Skin epidermis (tissue), 12 donors: Measurements from ENCODE around the gene MATN1.

Experiments used
- H3K27ac ChIP-seq, 21 experiments: fragments of 200-600 bp; sonication (generic) in 11 of 21; one replicate each; pipeline ENCODE4 v1.5.0; 2020; ENCODE audit warnings: mild to moderate bottlenecking in 3 of 21, inconsistent platforms in 2 of 21, moderate library complexity in 2 of 21
- H3K4me3 ChIP-seq, 7 experiments: fragments of 200-600 bp; sonication (generic) in 2 of 7; one replicate each; pipeline ENCODE4 v1.5.0; 2020; ENCODE audit warnings: inconsistent platforms in 2 of 7, mild to moderate bottlenecking in 2 of 7, moderate library complexity in 1 of 7

MATN1 gene

DNA sequence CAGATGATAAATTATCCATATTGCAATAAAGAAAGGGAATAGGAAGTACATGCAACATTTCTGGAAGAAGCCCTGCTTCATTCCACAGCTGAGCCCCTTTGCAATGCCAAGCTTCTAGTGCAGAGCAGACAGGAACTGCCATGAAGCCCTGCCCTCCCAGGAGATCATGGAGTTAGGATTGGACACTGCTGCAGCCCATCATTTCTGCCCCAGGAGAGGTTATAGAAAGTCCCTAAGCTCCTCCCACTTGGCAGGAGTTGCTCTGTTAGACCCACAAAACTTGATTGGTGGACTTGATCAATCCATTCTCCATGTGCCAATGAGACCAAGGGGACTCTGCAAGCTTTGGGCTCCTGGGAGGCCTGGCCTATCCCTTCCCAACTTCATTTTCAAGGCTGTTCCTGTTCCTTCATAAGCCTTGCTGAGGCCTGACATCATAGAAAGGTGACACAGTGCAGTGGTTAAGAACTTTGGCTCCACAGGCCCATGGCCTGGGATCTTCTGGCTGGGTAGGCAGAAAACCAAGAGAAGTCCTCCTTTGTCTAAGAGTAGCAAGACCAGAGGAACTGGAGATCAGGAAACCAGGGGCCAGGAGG lies 35.5 kb upstream of the MATN1 start:
- peak overlapping the region in 5 of 21 experiments; percentile 84 to 99 (median 95) for H3K27ac ChIP-seq
- H3K4me3 ChIP-seq: no peak overlapping the region

DNA sequence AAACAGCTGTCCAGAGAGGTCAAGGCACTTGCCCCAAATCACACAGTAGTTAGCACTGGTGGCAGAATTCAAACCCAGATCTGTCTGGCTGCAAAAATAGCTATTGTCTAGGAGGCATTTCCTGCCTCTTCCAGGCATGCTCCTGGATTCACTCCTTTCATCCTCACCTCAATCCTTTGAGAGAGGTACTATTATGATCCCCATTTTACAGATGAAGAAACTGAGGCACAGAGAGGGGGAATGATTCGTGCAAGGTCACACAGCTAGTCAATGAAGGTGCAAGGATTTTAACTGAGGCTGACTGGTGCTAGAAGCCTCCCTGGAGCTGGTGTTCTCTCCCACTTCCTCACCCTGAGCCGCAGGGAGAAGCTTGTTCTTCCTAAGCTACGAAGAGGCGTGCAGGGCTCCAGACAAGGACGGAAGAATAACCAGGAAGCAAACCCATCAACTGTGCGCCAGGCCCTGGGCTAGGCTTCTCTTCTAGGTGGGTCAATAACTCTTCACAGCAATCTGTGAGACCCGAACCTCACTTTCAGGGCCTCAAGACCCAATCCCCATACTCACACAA lies 34.8 kb upstream of the MATN1 start:
- H3K4me3 ChIP-seq: peak overlapping the region in 2 of 7 experiments; percentile 42 to 45
- peak overlapping the region in 18 of 21 experiments; percentile 57 to 99 (median 89) for H3K27ac ChIP-seq

DNA sequence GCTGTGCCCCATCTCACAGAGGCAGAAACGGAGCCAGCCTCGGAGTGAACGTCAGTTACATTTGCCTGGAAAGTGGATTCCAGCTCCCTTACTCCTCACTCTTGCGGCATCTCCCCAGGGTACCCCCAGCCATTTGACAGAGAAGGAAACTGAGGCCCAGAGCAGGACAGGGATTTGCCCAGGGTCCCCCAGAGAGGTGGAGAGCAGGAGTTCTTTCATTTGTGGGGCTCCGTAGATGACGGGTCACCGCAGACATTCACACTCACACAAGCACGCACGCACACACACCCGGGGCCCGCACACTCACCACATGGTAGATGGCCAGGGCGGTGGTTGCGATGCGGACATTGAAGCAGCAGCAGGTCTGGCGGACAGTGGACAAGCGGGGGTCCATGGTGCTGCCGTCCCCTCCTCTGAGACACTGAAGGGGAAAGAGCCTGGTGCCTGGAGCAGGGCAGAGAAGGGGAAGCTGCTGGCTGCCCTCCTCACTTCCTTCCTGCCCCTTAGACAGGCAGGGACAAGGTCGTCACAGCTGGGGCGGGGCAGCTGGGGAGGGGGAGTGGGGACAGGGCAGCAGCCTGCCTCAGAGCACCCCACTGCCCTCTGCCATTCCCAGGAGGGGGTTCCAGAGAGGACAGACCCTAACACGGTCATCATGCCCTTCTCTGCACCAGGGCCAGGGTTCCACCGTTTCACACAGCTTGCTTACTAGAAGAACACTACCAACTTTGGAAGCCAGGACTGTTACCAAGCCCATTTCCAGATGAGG lies 34.2 kb upstream of the MATN1 start, which contains the start of gene LAPTM5:
TSS of gene LAPTM5 (minus strand) at position 423 of the 769 bp plus-strand sequence. CDS start at position 394, 29 bp downstream.
- H3K27ac ChIP-seq: peak within 1 kb of the TSS; percentile 46 to 99 (median 87)
- peak within 1 kb of the TSS; percentile 25 to 49 (median 43) for H3K4me3 ChIP-seq

DNA sequence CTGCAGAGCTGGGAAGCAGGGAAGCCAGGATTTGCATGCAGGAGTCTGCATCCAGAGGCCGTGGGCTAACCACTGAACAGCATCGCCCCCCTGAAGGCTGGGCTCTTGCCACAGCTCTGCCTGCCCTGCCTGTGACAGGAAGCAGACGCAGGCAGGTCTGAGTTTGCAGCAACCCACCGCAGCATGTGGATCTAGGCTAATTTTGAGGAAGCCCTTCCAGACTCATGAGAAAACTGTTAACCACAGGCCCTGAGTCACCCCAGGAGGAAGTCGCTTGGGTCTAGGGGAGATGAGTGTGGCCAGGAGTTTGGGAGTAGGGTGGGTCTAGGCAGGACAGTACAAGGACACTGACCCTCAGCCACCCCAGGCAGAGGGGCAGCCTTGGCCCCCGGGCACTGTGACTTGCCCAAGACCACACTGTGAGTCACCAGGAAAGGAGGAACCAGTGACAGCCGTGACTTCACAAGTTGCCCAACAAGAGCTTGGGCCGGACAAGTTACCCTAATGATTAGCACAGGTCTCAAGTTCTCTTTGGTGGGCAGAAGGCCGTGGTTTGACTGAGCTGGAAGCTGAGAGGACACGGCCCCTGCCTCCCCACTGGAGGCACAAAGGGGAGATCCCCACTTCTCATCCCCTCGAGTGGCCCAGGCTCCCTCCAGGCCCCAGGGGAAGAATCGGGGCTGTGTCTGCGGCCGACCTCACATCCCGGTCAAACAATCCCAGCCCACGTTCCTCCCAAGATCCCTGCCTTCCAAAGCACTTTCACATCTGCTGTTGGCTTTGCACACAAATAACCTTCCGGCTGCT lies 33.4 kb upstream of the MATN1 start:
- peak overlapping the region; percentile 25 to 49 (median 43) for H3K4me3 ChIP-seq
- H3K27ac ChIP-seq: peak overlapping the region; percentile 46 to 99 (median 87)

DNA sequence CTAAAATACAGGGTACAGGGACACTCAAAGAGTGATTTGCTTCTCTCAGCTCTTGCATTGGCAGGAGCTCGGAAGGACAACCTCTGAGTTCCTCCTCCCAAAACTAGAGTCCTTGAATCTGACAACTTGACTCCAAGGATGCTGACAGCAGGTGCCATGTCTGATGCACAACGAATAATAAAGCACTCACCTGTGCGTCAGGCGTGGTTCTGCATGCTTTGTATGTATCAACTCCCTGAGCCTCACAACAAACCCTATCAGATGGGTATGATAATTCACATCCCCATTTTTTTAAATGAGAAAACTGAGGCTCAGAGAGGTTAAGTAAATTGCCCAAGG lies 32.8 kb upstream of the MATN1 start:
- H3K27ac ChIP-seq: peak overlapping the region in 18 of 21 experiments; percentile 26 to 99 (median 89)
- H3K4me3 ChIP-seq: peak overlapping the region; percentile 25 to 49 (median 43)

DNA sequence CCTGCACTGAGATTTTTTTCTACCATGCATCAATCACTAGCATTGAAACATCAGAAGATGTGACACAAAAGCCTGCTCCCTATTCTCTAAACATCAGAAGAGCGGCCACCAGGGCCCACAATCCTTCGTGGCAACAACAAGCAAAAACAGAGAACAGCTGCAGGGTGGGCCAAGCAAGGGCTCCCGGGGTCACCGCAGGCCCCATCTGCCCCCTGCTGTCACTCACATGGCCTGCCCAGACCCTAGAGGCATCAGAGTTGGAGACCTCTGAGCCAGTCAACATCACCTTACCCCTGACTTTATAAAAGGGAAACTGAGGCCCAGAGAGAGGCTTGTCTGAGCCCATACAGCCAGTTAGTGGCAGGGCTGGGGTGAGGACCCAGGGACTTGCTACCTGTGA lies 32.4 kb upstream of the MATN1 start:
- peak overlapping the region in 17 of 21 experiments; percentile 26 to 99 (median 89) for H3K27ac ChIP-seq
- H3K4me3 ChIP-seq: peak overlapping the region; percentile 25 to 49 (median 43)

DNA sequence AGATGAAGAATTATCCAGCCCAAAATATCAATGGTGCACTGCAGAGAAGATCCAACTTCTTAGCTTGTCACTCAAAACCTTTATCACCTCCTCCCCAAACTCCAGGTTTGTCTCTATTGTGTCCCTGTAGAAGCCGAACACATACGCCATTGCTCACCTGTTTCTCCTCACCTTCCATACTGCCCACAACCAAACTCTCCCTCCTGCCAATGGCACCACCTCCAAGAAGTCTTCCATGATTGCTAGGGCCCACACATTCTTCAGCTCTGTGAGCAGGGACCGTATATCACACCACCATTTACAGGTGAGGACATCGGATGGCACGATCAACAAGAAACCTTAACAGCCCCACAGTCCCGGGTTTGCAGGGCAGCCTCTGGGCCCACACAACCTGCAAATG lies 31.9 kb upstream of the MATN1 start:
- peak overlapping the region in 13 of 21 experiments; percentile 16 to 99 (median 90) for H3K27ac ChIP-seq
- H3K4me3 ChIP-seq: peak overlapping the region; percentile 25 to 49 (median 43)

DNA sequence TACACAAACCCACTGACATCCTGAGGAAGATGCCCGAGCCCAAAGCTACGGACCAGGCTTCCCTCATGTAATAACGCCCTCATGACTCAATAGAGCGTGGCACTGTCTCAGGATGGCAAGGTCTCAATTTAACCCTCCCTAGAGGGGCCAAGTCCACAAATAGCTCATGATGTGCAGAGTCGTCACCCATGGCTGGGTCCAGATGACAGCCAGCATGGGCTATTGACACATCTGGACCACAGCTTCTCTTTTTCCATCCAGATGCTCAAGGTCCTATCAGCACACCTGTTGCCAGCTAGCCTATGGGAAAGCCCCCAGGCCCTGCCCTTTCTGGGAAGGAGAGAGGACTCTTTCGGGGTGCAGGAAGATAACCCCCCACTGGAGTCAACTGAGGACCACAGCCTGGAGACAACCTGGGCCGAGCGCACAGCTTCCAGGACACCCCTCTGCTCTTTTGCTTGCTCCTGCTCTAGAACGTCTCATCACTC lies 31.3 kb upstream of the MATN1 start:
- H3K4me3 ChIP-seq: peak overlapping the region in 3 of 7 experiments; percentile 13 to 46 (median 42)
- peak overlapping the region in 9 of 21 experiments; percentile 16 to 99 (median 93) for H3K27ac ChIP-seq

DNA sequence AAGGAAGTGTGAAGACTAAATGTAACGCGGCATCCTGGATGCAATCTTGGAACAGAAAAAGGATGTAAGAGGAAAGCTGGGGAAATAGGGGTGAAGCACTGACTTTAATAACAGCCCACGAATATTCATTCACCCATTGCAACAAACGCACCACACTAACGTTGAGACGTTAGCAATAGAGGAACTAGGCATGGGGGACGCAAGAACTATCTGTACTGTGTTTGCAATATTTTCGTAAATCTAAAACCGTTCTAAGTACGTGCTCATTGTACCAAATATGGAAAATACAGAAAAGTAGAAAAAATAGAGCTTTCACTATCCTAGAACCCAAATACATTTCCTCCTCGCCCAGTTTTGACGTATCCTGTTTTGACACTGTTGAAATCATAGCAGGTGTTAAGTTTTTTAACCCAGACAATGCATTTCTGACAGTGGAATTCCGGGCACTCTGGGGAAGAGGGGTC lies 30.3 kb upstream of the MATN1 start:
- peak overlapping the region in 10 of 21 experiments; percentile 12 to 99 (median 92) for H3K27ac ChIP-seq
- peak overlapping the region in 3 of 7 experiments; percentile 9 to 42 (median 13) for H3K4me3 ChIP-seq

DNA sequence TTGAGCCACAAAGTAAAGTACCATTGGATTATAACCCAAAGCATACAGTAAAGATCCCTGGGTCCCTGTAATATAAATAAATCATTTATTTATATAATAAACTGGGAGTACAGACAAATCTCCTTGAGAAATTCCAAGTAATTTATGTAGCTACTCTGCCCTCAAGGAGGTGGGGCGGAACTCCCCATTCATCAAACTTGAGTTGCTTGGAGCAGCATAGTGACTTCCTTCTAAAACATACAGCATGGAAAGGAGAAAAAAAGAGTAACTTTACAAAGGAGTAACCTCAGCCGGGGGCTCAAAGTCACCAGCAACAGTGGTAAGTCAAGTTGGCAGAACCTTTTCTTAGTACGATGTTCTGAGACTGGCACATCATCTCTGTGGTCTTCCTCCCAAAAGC lies 29.7 kb upstream of the MATN1 start:
- Histone ChIP-seq H3K27ac (peak overlapping the region in 7 of 21 experiments; percentile 13 to 99 (median 90)), H3K4me3 (peak overlapping the region in 1 of 7 experiments; percentile 8)

DNA sequence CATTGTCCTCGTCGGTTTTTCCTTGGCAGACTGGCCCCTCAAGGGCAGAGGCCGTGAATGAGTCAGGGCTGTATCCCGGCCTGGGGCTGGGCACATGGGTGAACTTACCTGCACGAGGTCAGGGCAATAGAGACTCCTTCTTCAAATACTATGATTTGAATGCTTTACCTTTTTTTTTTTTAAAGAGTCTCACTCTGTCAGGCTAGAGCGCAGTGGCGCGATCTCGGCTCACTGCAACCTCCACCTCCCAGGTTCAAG lies 29.2 kb upstream of the MATN1 start:
- Histone ChIP-seq H3K27ac (peak overlapping the region in 7 of 21 experiments; percentile 13 to 96 (median 88)), H3K4me3 (no peak overlapping the region)

DNA sequence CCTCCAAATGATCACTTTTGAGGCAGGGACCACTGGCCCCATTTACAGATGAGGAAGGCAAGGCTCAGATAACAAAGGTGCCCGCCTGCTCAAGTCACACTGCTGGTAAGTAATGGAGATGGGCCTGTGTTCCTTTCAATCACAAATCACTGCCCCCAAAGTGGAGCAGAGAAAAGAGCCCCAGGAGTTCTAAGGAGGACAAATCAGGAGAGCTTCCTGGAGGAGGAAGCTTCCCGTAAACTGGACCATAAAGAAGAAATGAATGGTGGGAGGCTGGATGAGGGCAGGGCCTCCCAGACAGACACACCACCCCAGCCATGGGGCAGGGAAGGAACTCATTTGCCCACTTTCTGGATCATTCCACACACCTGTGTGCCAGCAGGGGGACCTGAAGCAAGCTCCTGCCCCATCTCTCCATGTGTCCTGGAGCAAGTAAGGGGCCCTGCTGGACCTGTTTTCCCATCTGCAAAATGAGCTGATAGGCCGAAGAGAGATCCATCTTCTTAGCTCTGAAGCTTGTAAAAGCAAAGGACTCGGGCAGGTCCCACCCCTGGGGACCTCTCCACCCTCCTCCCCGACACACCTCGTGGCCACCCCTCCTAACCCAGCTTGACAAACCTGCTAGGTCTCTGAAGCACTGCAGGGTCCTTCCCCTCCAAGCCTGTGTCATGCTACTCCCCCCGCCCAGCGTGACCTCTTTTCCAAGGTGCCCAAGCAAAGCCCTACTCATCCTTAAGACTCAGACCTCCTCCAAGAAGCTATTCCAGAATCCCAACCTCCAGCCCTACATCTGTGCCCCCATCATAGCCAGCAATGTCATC lies 28.7 kb upstream of the MATN1 start:
- Histone ChIP-seq H3K27ac (peak overlapping the region in 10 of 21 experiments; percentile 3 to 93 (median 77)), H3K4me3 (no peak overlapping the region)

DNA sequence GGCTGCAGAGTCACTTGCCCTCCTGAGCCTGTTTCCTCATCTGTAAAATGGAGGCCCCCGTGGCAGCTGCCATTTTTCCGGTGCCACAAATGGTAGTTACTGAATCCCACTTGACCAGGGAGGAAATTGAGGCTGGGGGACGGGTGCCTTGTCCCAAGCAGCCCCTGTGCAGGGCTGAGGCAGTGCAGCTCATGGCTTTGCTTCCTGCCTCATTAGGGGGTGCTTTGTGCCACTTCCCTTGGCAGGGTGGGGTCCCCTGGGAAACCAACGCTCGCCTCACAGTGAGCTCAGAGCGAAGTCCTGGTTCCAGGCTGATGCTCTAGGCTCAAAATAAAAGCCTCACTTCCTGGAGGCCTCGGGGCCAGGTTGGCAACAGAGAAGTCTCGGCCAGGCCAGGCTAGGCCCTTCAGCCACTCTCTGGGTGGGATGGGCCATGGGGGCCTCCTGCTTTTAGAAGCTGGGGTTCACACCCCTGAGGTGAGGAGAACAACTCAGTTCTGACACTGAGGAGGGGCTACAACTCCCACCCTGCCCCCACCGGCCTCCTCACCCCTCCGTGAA lies 27.4 kb upstream of the MATN1 start:
- Histone ChIP-seq H3K27ac (peak overlapping the region in 15 of 21 experiments; percentile 1 to 88 (median 57)), H3K4me3 (no peak overlapping the region)

DNA sequence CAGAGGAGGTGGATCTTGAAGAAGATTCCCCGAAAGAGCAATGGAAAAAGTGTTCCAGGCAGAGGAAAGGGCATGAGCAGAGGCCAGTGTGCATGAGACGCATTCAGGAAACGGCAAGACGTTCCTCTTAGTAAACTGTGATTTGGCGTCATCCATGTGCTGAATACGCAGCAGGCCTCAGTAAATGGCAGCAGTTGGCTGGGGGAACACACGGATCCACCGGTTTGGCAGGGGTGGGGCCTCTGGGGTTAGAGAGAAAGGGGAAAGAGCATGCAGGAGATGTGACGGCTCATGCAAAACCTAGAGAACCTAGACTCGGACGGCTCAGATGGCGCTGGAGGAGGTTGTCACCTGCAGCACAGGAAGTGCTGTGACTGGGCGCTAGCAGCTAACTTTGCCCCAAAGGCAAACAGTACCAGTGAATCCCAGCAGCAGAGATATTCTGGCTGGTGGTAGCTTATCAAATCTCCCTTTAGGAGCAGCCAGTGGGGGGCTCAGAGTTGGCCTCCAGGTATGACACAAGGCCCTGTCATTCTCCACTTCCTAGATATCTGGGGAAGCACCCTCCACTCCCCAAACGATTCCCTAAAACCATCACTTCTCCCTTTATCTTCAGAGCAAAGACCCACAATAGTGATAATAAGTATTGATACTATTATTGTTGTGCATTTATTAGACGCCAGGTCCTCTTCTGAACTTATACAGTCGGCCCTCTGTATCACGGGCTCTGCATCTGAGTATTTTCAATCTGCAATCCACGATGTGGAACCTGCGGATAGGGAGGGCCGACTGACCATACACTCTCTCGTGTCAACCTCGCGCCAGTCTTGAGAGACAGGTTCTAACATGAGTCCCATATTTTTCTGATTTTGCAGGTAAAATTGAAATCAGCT lies 26.6 kb upstream of the MATN1 start:
- Histone ChIP-seq H3K27ac (peak overlapping the region in 15 of 21 experiments; percentile 13 to 88 (median 61)), H3K4me3 (no peak overlapping the region)

DNA sequence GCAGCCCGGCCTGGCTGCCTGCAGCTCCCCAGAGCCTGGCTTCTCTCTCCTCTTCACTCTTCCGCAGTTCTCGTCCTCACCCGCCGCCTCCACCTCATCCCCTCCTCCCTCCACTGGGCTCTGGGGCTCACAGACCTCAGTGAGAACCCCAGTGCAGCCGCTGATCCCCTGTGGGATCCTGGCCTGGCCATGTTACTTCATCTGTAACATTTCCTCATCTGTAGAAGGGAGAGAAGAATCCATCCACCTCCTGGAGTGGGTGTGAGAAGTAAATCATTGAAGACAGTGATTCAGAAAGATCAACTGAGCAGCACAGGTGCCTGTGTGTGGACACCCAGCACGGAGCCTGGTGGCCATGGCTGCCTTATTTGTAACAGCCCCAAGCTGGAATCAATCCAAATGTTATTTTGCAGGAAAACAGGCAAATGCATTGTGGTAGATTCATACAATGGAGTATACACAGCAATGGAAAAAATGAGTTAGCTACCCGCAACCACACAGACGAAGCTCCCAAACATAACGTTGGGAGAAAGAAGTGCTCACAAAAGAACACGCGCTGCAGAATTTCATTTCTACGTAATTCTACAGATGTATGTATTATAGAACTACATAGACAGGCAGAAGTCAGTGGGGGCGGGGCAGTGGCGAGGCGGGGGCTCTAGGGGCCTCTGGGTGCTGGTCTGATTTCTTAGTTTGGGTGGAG lies 25.5 kb upstream of the MATN1 start:
- no peak overlapping the region for H3K4me3 ChIP-seq

DNA sequence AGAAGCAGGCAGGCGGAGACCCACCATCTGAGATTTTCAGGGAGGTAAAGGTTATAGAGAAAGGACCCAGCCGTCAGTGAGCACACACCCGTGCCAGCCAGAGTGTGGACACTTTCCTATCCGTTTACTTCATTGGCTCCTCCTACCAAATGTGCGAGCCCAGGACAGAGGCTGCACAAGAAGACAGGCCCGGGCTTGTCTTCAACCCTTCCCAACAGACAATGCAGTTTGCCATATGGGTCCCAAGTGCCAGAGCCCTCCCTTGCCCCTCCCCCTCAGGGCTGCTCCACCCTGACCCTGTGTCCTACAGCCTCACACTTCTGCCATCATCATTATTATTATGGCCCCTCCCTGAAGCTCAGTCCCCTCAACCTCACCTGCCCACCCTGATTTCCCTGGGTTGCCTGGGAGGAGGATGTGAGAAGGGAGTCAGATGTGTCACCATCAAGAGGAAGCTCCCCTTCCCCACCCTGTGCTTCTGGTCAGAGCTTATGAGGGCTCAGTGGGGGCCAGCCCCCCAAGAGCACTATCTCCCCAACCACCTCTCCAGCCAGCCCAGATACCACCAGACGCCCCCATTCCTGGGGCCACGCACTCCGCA lies 24.8 kb upstream of the MATN1 start:
- Histone ChIP-seq H3K4me3 (no peak overlapping the region), H3K27ac (peak overlapping the region in 18 of 21 experiments; percentile 5 to 88 (median 61))

More for the DNA sequence above, 25.5 kb upstream of the MATN1 start:
- peak overlapping the region in 18 of 21 experiments; percentile 5 to 88 (median 61) for H3K27ac ChIP-seq
